ENCODE results near the gene SUMF1.
"Not testable (repeated sequence)": the region's sequence is repeated elsewhere in the genome, so short reads cannot be mapped to it uniquely, and the experiment has no call there.

DNA sequence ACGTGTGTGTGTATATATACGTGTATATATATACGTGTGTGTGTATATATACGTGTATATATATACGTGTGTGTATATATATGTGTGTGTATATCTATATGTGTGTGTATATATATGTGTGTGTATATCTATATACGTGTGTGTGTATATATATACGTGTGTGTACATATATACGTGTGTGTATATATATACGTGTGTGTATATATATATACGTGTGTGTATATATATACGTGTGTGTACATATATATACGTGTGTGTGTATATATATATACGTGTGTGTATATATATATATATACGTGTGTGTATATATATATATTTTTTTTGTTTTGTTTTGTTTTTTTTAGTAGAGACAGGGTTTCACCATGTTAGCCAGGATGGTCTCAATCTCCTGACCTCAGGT is 10.3 kb downstream of the SUMF1 start:
- not testable (repeated sequence) for TF ChIP-seq POLR2A, POLR2AphosphoS5 (IDR thresholded peaks at IDR 0.05; ENCODE audit: low read depth, low read length)
